Measurements from ENCODE around the gene KCTD14. TPM values are rescaled to one million over a fixed set of nuclear protein-coding genes. Genes with fewer than 3 reads are reported as not detected.

KCTD14 gene
- total and polyA plus RNA-seq, 9 of the 15 experiments (the other 6 are each of a cell fraction or from before 2014, with no cell fraction given), result 0.04 to 0.30 (median 0.11) TPM; not detected in 2

DNA sequence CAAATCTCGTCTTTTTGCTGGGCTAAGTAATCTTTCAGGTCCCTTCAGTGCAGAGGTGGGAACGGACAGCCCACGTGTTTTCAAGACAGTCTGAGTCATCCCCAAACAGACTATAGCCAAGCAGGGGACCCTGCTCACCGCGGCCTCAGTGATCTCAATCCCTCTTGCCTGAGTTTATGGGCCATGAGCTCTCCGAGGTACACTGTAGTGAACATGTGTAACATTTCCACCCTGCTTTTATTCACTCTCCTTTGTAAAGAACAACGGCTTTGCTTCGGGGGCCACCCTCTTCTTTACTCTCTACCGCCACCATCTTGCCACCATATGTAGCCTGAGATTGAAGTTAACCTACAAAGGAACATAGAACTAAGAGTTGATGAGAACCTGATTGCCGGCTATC, 11.5 kb upstream of the KCTD14 start (continued):
- TF ChIP-seq, protein P1, sequence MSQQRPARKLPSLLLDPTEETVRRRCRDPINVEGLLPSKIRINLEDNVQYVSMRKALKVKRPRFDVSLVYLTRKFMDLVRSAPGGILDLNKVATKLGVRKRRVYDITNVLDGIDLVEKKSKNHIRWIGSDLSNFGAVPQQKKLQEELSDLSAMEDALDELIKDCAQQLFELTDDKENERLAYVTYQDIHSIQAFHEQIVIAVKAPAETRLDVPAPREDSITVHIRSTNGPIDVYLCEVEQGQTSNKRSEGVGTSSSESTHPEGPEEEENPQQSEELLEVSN (IDR thresholded peaks at IDR 0.05; ENCODE audit: borderline replicate concordance in 1 of 2, extremely low read depth in 1 of 2, insufficient read depth in 1 of 2, insufficient read length in 1 of 2, low read depth in 1 of 2, low read length in 1 of 2, poor library complexity in 1 of 2, severe bottlenecking in 1 of 2), result peak; percentile 62 to 70
- TF ChIP-seq YBX1 (IDR thresholded peaks at IDR 0.05) (no peak), ZBED1 (IDR thresholded peaks at IDR 0.05) (no peak), MYC (IDR thresholded peaks at IDR 0.05; ENCODE audit: low read depth, low read length) (peak; percentile 62; the same call in 1 of the 2 replicates), MYC (CRISPR knock-in tag; IDR thresholded peaks at IDR 0.05; ENCODE audit: borderline replicate concordance, low read depth) (no peak), SOX6 (IDR thresholded peaks at IDR 0.05) (no peak), MIER1 (IDR thresholded peaks at IDR 0.05; ENCODE audit: low read depth) (no peak), POLR3A (IDR thresholded peaks at IDR 0.05; ENCODE audit: borderline replicate concordance, extremely low read depth, insufficient read depth, insufficient read length) (no peak), ZNF3 (CRISPR knock-in tag; IDR thresholded peaks at IDR 0.05) (no peak), ASH1L (IDR thresholded peaks at IDR 0.05; ENCODE audit: borderline replicate concordance, low read depth, partially characterized antibody) (no peak), NR4A1 (CRISPR knock-in tag; IDR thresholded peaks at IDR 0.05) (no peak), NR4A1 (tag; IDR thresholded peaks at IDR 0.05) (0 out of 2 replicates have a peak, but pooled peaks have one; percentile 32), ZNF584 (CRISPR knock-in tag; IDR thresholded peaks at IDR 0.05; ENCODE audit: low read depth) (0 out of 2 replicates have a peak, but pooled peaks have one; percentile 37), ELF1 (tag; IDR thresholded peaks at IDR 0.05) (no peak), ZNF140 (CRISPR knock-in tag; IDR thresholded peaks at IDR 0.05) (no peak), ZBTB7A (IDR thresholded peaks at IDR 0.05; ENCODE audit: borderline replicate concordance, control insufficient read depth, low read depth, low read length) (no peak), THRAP3 (IDR thresholded peaks at IDR 0.05; ENCODE audit: borderline replicate concordance) (no peak)
- TF ChIP-seq, protein P2, sequence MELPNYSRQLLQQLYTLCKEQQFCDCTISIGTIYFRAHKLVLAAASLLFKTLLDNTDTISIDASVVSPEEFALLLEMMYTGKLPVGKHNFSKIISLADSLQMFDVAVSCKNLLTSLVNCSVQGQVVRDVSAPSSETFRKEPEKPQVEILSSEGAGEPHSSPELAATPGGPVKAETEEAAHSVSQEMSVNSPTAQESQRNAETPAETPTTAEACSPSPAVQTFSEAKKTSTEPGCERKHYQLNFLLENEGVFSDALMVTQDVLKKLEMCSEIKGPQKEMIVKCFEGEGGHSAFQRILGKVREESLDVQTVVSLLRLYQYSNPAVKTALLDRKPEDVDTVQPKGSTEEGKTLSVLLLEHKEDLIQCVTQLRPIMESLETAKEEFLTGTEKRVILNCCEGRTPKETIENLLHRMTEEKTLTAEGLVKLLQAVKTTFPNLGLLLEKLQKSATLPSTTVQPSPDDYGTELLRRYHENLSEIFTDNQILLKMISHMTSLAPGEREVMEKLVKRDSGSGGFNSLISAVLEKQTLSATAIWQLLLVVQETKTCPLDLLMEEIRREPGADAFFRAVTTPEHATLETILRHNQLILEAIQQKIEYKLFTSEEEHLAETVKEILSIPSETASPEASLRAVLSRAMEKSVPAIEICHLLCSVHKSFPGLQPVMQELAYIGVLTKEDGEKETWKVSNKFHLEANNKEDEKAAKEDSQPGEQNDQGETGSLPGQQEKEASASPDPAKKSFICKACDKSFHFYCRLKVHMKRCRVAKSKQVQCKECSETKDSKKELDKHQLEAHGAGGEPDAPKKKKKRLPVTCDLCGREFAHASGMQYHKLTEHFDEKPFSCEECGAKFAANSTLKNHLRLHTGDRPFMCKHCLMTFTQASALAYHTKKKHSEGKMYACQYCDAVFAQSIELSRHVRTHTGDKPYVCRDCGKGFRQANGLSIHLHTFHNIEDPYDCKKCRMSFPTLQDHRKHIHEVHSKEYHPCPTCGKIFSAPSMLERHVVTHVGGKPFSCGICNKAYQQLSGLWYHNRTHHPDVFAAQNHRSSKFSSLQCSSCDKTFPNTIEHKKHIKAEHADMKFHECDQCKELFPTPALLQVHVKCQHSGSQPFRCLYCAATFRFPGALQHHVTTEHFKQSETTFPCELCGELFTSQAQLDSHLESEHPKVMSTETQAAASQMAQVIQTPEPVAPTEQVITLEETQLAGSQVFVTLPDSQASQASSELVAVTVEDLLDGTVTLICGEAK (IDR thresholded peaks at IDR 0.05), result no peak
- TF ChIP-seq, protein P2 (CRISPR knock-in tag; IDR thresholded peaks at IDR 0.05), result no peak
